GM20000 (cell line): ENCODE results near the gene POLR2A.

Experiments
- DNase-seq: peaks from one replicate; pipeline ENCODE4 v3.0.0; 2012; ENCODE audit warnings: low spot score
- CTCF ChIP-seq: IDR thresholded peaks from 2 replicates; pipeline ENCODE4 v1.5.1; 2012; ENCODE audit warnings: mild to moderate bottlenecking, control low read depth; ENCODE audit errors: extremely low read depth, missing control alignments

Gene POLR2A

GRCh38 chr17:7463372-7463846 is 20.8 kb upstream of the POLR2A start:
- TF ChIP-seq CTCF = no peak

GRCh38 chr17:7464081-7464480 is 20.1 kb upstream of the POLR2A start:
- no peak for DNase-seq
- no peak for TF ChIP-seq CTCF

More at GRCh38 chr17:7463372-7463846, 20.8 kb upstream of the POLR2A start:
- DNase-seq = no peak

- no peak for DNase-seq
- no peak for TF ChIP-seq CTCF
These were observed 18.4 kb upstream of the POLR2A start for GRCh38 chr17:7465597-7466275.

- no peak for TF ChIP-seq CTCF
- DNase-seq = no peak
These were observed 17.9 kb upstream of the POLR2A start for GRCh38 chr17:7466318-7466638.

GRCh38 chr17:7466639-7467341 is 17.4 kb upstream of the POLR2A start:
- no peak for DNase-seq
- no peak for TF ChIP-seq CTCF

- no peak for DNase-seq
- TF ChIP-seq CTCF = no peak
These were observed 16.7 kb upstream of the POLR2A start for GRCh38 chr17:7467498-7467897.

GRCh38 chr17:7468290-7468689 is 15.9 kb upstream of the POLR2A start:
- no peak for TF ChIP-seq CTCF
- DNase-seq = no peak
